ENCODE data around the gene CUL1. TPM values are rescaled to one million over a fixed set of nuclear protein-coding genes. Genes with fewer than 3 reads are reported as not detected.

CUL1 gene
- total RNA-seq, 1 experiment from 2014 or later = 43.6 TPM

DNA sequence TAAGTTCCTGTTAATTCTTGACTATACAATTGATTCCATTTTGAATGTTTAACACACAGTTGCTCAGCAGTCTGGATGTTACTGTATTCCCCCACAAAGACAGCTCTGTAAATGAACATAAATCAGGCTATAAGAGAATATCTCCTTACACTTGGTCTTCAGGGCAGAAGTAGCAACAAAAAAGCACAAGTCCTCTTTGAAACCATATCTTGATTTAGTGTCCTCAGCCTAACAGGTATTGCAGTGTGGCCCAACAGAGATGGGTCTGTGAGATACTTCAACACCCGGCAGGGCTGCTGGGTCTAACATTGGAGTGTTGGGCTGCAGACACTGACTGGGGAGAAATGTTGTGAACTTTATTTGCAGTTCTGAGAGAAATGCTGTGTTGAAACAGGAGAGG is 75.8 kb downstream of the CUL1 start:
- no peak for DNase-seq
- Histone ChIP-seq H3K36me3 (ENCODE audit: low read depth, low read length) (peaks cover 27% of the 10 kb centered on the region), H3K27ac (ENCODE audit: low read length) (no peak overlapping the region), H3K9me2 (replicated peaks; ENCODE audit: low read length) (no peaks in the 10 kb centered on the region), H3K27me3 (ENCODE audit: low read length) (no peaks in the 10 kb centered on the region), H3K4me1 (ENCODE audit: insufficient read depth, low read length) (peaks cover 17% of the 10 kb centered on the region), H3K9me3 (ENCODE audit: low read length) (no peaks in the 10 kb centered on the region), H3K9ac (ENCODE audit: low read length) (no peak overlapping the region), H2AFZ (ENCODE audit: low read length) (no peak overlapping the region), H3K79me2 (ENCODE audit: low read length) (peaks cover 8% of the 10 kb centered on the region), H3F3A (ENCODE audit: low read length, unreplicated experiment) (no peaks in the 10 kb centered on the region), H3K4me3 (ENCODE audit: low read length) (no peak overlapping the region), H3K4me2 (ENCODE audit: low read length) (no peak overlapping the region), H4K20me1 (ENCODE audit: low read length) (no peaks in the 10 kb centered on the region)
- TF ChIP-seq EZH2 (IDR thresholded peaks at IDR 0.05; ENCODE audit: low read length, unreplicated experiment) = no peak
- no TSS peak for BruUV-seq (replicated peaks)
- ChIA-PET POLR2A (ENCODE audit: unreplicated experiment) (no interaction called here), CTCF (no interaction called here)
- ATAC-seq = no peak
- intact Hi-C loops (cut with micrococcal nuclease) = loop anchor here (5.0 kb wide), 1 partner anchor 72 kb away; no protein-coding TSS in a partner anchor

DNA sequence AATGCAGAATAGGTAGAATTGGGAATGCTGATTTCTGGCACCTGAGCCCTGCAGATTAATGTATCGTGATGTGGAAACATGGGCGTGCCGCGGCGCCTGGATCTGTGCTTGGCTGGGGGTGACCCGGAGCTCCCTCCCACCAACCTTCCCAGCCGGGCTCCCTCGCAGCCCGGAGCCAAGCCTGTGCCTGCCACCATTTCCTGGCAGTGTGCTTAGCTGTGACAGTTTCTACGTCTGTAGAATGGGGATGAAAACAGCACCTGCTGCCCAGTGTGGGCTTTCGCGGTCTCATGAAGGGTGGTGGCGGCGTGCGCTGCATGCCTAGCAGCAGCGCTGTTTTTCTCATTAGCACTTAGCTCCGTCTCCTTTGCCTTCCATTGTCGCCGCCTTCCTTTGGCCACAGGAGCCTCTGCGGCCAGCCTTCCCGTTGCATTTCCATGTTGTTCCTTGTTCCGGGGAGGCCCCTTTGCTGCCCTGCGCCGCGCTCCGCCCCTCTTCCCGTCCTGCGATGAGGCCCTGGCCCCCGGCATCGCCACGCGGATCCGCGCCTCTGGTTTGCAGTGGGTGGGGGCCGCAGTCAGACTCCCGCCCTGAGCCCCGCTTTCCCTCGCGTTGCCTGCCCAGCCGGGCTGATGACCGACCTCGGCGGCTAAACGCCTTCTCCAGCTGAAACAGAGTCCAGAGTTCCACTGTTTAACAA is 84.2 kb downstream of the CUL1 start:
- Histone ChIP-seq H3K9me2 (replicated peaks; ENCODE audit: low read length) (no peaks in the 10 kb centered on the region), H4K20me1 (ENCODE audit: low read length) (no peaks in the 10 kb centered on the region), H3K27me3 (ENCODE audit: low read length) (no peaks in the 10 kb centered on the region), H3K9me3 (ENCODE audit: low read length) (no peaks in the 10 kb centered on the region), H3F3A (ENCODE audit: low read length, unreplicated experiment) (no peaks in the 10 kb centered on the region), H3K4me3 (ENCODE audit: low read length) (no peak overlapping the region), H3K9ac (ENCODE audit: low read length) (no peak overlapping the region), H3K79me2 (ENCODE audit: low read length) (no peaks in the 10 kb centered on the region), H3K4me2 (ENCODE audit: low read length) (no peak overlapping the region), H2AFZ (ENCODE audit: low read length) (no peak overlapping the region), H3K36me3 (ENCODE audit: low read depth, low read length) (peaks cover 21% of the 10 kb centered on the region), H3K4me1 (ENCODE audit: insufficient read depth, low read length) (no peaks in the 10 kb centered on the region), H3K27ac (ENCODE audit: low read length) (no peak overlapping the region)
- no peak for DNase-seq
- no peak for ATAC-seq
- CTCF ChIA-PET = no interaction called here
- no TSS peak for BruUV-seq (replicated peaks)
- intact Hi-C loops (cut with micrococcal nuclease) = no loop called here
- POLR2A ChIA-PET (ENCODE audit: unreplicated experiment) = no interaction called here
- TF ChIP-seq EZH2 (IDR thresholded peaks at IDR 0.05; ENCODE audit: low read length, unreplicated experiment) (no peak), EZH2phosphoT487 (IDR thresholded peaks at IDR 0.05; ENCODE audit: borderline replicate concordance, low read length) (no peak)
- TF ChIP-seq, protein P1, sequence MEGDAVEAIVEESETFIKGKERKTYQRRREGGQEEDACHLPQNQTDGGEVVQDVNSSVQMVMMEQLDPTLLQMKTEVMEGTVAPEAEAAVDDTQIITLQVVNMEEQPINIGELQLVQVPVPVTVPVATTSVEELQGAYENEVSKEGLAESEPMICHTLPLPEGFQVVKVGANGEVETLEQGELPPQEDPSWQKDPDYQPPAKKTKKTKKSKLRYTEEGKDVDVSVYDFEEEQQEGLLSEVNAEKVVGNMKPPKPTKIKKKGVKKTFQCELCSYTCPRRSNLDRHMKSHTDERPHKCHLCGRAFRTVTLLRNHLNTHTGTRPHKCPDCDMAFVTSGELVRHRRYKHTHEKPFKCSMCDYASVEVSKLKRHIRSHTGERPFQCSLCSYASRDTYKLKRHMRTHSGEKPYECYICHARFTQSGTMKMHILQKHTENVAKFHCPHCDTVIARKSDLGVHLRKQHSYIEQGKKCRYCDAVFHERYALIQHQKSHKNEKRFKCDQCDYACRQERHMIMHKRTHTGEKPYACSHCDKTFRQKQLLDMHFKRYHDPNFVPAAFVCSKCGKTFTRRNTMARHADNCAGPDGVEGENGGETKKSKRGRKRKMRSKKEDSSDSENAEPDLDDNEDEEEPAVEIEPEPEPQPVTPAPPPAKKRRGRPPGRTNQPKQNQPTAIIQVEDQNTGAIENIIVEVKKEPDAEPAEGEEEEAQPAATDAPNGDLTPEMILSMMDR (conservative IDR thresholded peaks at IDR 0.05; ENCODE audit: low read depth, low read length) = no peak

DNA sequence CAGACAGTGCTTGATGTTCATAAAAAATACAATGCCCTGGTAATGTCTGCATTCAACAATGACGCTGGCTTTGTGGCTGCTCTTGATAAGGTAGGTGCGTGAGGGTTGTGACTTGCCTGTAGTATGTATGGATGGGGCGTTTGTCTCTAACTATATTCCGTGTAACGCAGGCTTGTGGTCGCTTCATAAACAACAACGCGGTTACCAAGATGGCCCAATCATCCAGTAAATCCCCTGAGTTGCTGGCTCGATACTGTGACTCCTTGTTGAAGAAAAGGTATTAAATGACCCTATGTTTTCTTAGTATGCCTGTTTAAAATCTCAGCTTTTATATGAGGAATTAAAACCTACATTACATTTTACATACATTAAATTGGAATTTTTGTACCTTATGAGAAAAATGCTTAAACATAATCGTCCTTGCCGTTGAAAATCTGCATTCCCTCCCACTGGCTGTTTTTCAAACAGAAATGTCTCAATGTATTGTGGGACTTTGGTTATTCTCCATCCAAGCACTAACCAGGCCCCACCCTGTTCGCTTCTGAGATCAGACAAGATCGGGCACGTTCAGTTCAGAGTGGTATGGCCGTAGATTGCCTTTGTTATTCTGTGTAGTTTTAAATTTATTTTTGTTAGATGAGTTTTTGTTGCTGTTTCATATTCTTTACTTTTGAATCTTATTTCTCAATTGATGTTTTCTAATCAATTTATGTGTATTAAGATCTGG is 85.3 kb downstream of the CUL1 start:
- POLR2A ChIA-PET (ENCODE audit: unreplicated experiment) = no interaction called here
- CTCF ChIA-PET = no interaction called here
- Histone ChIP-seq H3F3A (ENCODE audit: low read length, unreplicated experiment) (no peaks in the 10 kb centered on the region), H3K27ac (ENCODE audit: low read length) (no peak overlapping the region), H3K36me3 (ENCODE audit: low read depth, low read length) (peaks cover 22% of the 10 kb centered on the region), H3K4me3 (ENCODE audit: low read length) (no peak overlapping the region), H3K4me1 (ENCODE audit: insufficient read depth, low read length) (no peaks in the 10 kb centered on the region), H3K9me2 (replicated peaks; ENCODE audit: low read length) (no peaks in the 10 kb centered on the region), H3K27me3 (ENCODE audit: low read length) (no peaks in the 10 kb centered on the region), H3K9ac (ENCODE audit: low read length) (no peak overlapping the region), H3K4me2 (ENCODE audit: low read length) (no peak overlapping the region), H2AFZ (ENCODE audit: low read length) (no peak overlapping the region), H3K79me2 (ENCODE audit: low read length) (no peaks in the 10 kb centered on the region), H4K20me1 (ENCODE audit: low read length) (no peaks in the 10 kb centered on the region), H3K9me3 (ENCODE audit: low read length) (no peaks in the 10 kb centered on the region)
- DNase-seq (no peak), ATAC-seq (no peak)
- no TSS peak for BruUV-seq (replicated peaks)
- intact Hi-C loops (cut with micrococcal nuclease) = no loop called here
- TF ChIP-seq EZH2phosphoT487 (IDR thresholded peaks at IDR 0.05; ENCODE audit: borderline replicate concordance, low read length) (no peak), EZH2 (IDR thresholded peaks at IDR 0.05; ENCODE audit: low read length, unreplicated experiment) (no peak)
- TF ChIP-seq, protein P1 (conservative IDR thresholded peaks at IDR 0.05; ENCODE audit: low read depth, low read length) = no peak

All from PC-3 (cell line).